Activated CD4-positive, alpha-beta memory T cell treated with anti-CD3 and anti-CD28 coated beads for 36 hours (primary cell): ENCODE data around the gene IGSF3. TPM values are rescaled to one million over a fixed set of nuclear protein-coding genes. Genes with fewer than 3 reads are reported as not detected.

Source experiments
- CTCF ChIA-PET: fragments of 350-600 bp; sonication (Branson Sonifier 250); formaldehyde crosslinking; loops from one replicate; lab custom pipeline; 2021; ENCODE audit warnings: antibody characterized with exemption, inconsistent platforms; lab: Charles Lee
- POLR2A ChIA-PET: fragments of 350-600 bp; sonication (Branson Sonifier 250); formaldehyde crosslinking; loops from one replicate; lab custom pipeline; 2021; ENCODE audit warnings: antibody characterized with exemption; lab: Charles Lee
- DNase-seq: peaks from one replicate; pipeline ENCODE4 v3.0.0-alpha.2; 2020
- H3K27ac Mint-ChIP-seq: one replicate; pipeline ENCODE4 v1.8.0; 2021; ENCODE audit warnings: mixed read lengths
- H3K27me3 Mint-ChIP-seq: one replicate; pipeline ENCODE4 v1.8.0; 2021; ENCODE audit warnings: mixed read lengths
- H3K36me3 Mint-ChIP-seq: one replicate; pipeline ENCODE4 v1.8.0; 2021; ENCODE audit warnings: mixed read lengths
- H3K4me1 Mint-ChIP-seq: one replicate; pipeline ENCODE4 v1.8.0; 2021; ENCODE audit warnings: low read depth, mixed read lengths
- H3K4me3 Mint-ChIP-seq: one replicate; pipeline ENCODE4 v1.8.0; 2021; ENCODE audit warnings: mild to moderate bottlenecking, mixed read lengths
- H3K9me3 Mint-ChIP-seq: one replicate; pipeline ENCODE4 v1.8.0; 2021; ENCODE audit warnings: mixed read lengths
- intact Hi-C: fragments of 100-400 bp; cut with micrococcal nuclease; formaldehyde crosslinking; loops from one replicate; pipeline ENCODE4 v1.15.1; 2023
- microRNA-seq: library from miRNA; unstranded; fragments of <30 nt; microRNA quantifications from one replicate; pipeline ENCODE4 v1.2.0, GENCODE V29; 2022; ENCODE audit warnings: borderline number of aligned reads, borderline microRNAs expressed, borderline replicate concordance
- total RNA-seq, 2 experiments: library from RNA; stranded (reverse); gene quantifications; one replicate each; pipeline ENCODE4 v1.2.3, GENCODE V29; 2021

Gene IGSF3
- total RNA-seq, 2 experiments from 2014 or later: 4.1 to 4.2 TPM

- no peak for DNase-seq
- H3K36me3 Mint-ChIP-seq: peaks cover 45% of the 10 kb centered on the region
- H3K27me3 Mint-ChIP-seq: no peaks in the 10 kb centered on the region
- ChIA-PET CTCF (interaction anchor here (0.6 kb wide), 1 partner anchor 835 kb away, joined by 3 read pairs; no protein-coding TSS in a partner anchor), POLR2A (no interaction called here)
- H3K9me3 Mint-ChIP-seq: no peaks in the 10 kb centered on the region
- H3K4me1 Mint-ChIP-seq: peaks cover 34% of the 10 kb centered on the region
- intact Hi-C loops: no loop called here
- H3K27ac Mint-ChIP-seq: no peak overlapping the region
- no peak overlapping the region for H3K4me3 Mint-ChIP-seq
Measured at GRCh38 chr1:116534014-116534739, 133.4 kb downstream of the IGSF3 start.

GRCh38 chr1:116533429-116533820 is 134.1 kb downstream of the IGSF3 start:
- Mint-ChIP-seq H3K9me3 (no peaks in the 10 kb centered on the region), H3K27ac (no peak overlapping the region), H3K4me1 (peaks cover 26% of the 10 kb centered on the region), H3K27me3 (no peaks in the 10 kb centered on the region), H3K36me3 (peaks cover 47% of the 10 kb centered on the region), H3K4me3 (no peak overlapping the region)
- DNase-seq: no peak
- intact Hi-C loops: no loop called here
- POLR2A ChIA-PET: no interaction called here
- CTCF ChIA-PET: interaction anchor here (0.6 kb wide), 1 partner anchor 836 kb away, joined by 3 read pairs; no protein-coding TSS in a partner anchor

GRCh38 chr1:116532671-116533428 is 134.7 kb downstream of the IGSF3 start:
- ChIA-PET CTCF (no interaction called here), POLR2A (no interaction called here)
- no peaks in the 10 kb centered on the region for H3K27me3 Mint-ChIP-seq
- peaks cover 20% of the 10 kb centered on the region for H3K4me1 Mint-ChIP-seq
- peaks cover 52% of the 10 kb centered on the region for H3K36me3 Mint-ChIP-seq
- intact Hi-C loops: no loop called here
- no peak for DNase-seq
- no peak overlapping the region for H3K27ac Mint-ChIP-seq
- H3K9me3 Mint-ChIP-seq: no peaks in the 10 kb centered on the region
- H3K4me3 Mint-ChIP-seq: no peak overlapping the region

- Mint-ChIP-seq H3K36me3 (peaks cover 57% of the 10 kb centered on the region), H3K27ac (peak overlapping the region; percentile 21), H3K4me3 (no peak overlapping the region), H3K9me3 (peaks cover 4% of the 10 kb centered on the region), H3K27me3 (no peaks in the 10 kb centered on the region), H3K4me1 (peaks cover 14% of the 10 kb centered on the region)
- ChIA-PET CTCF (no interaction called here), POLR2A (no interaction called here)
- intact Hi-C loops: no loop called here
- DNase-seq: no peak
Measured at GRCh38 chr1:116531917-116532316, 135.6 kb downstream of the IGSF3 start.

- peaks cover 49% of the 10 kb centered on the region for H3K36me3 Mint-ChIP-seq
- peaks cover 4% of the 10 kb centered on the region for H3K9me3 Mint-ChIP-seq
Measured at GRCh38 chr1:116529681-116530080, 137.9 kb downstream of the IGSF3 start.

GRCh38 chr1:116529199-116529631 is 138.3 kb downstream of the IGSF3 start:
- no peak for DNase-seq
- Mint-ChIP-seq H3K4me1 (peaks cover 5% of the 10 kb centered on the region), H3K27ac (no peak overlapping the region), H3K27me3 (no peaks in the 10 kb centered on the region), H3K36me3 (peaks cover 46% of the 10 kb centered on the region), H3K9me3 (peaks cover 4% of the 10 kb centered on the region), H3K4me3 (no peak overlapping the region)
- intact Hi-C loops: no loop called here
- ChIA-PET POLR2A (no interaction called here), CTCF (no interaction called here)

More at GRCh38 chr1:116529681-116530080, 137.9 kb downstream of the IGSF3 start:
- Mint-ChIP-seq H3K4me1 (peaks cover 5% of the 10 kb centered on the region), H3K27ac (no peak overlapping the region), H3K4me3 (no peak overlapping the region), H3K27me3 (no peaks in the 10 kb centered on the region)
- intact Hi-C loops: no loop called here
- ChIA-PET POLR2A (no interaction called here), CTCF (no interaction called here)
- no peak for DNase-seq

GRCh38 chr1:116528329-116529083 is 139.0 kb downstream of the IGSF3 start:
- DNase-seq: no peak
- intact Hi-C loops: no loop called here
- Mint-ChIP-seq H3K27ac (no peak overlapping the region), H3K36me3 (peaks cover 39% of the 10 kb centered on the region), H3K9me3 (peaks cover 4% of the 10 kb centered on the region), H3K27me3 (no peaks in the 10 kb centered on the region), H3K4me3 (no peak overlapping the region), H3K4me1 (peaks cover 5% of the 10 kb centered on the region)
- CTCF ChIA-PET: no interaction called here
- POLR2A ChIA-PET: no interaction called here

- ChIA-PET CTCF (no interaction called here), POLR2A (no interaction called here)
- Mint-ChIP-seq H3K27me3 (no peaks in the 10 kb centered on the region), H3K27ac (no peak overlapping the region), H3K4me3 (no peak overlapping the region), H3K36me3 (peaks cover 26% of the 10 kb centered on the region), H3K4me1 (no peaks in the 10 kb centered on the region), H3K9me3 (peaks cover 4% of the 10 kb centered on the region)
- intact Hi-C loops: no loop called here
- no peak for DNase-seq
Measured at GRCh38 chr1:116525440-116525839, 142.1 kb downstream of the IGSF3 start.

Small RNA genes lying within 50 kb of the gene (microRNA-seq; reads per million reads assigned to microRNA genes)
- gene MIR320B1 (not detected), gene MIR548AC (not detected)

Other genes with a start within 250 kb of the IGSF3 start
- gene CD58, start 96.7 kb downstream of the IGSF3 start, total RNA-seq: 10 to 100 TPM; 21.9 to 27.2 TPM
- 100 to 1,000 TPM; 335 to 355 TPM for gene CD2, start 86.7 kb upstream of the IGSF3 start, total RNA-seq
- 10 to 100 TPM; 13.5 to 14.2 TPM for gene PTGFRN, start 242.2 kb upstream of the IGSF3 start, total RNA-seq